A673 (cell line): ENCODE results near the gene COL19A1.

Source experiments
- CTCF ChIP-seq: fragments of 300-800, 200-600 bp; sonication (generic); conservative IDR thresholded peaks from 2 replicates; pipeline ENCODE4 v1.5.1; 2017; ENCODE audit warnings: low read depth, mild to moderate bottlenecking, antibody characterized with exemption, low read length, moderate library complexity, mixed read lengths
- EZH2 ChIP-seq: fragments of 200-600 bp; sonication (generic); IDR thresholded peaks from 2 replicates; pipeline ENCODE4 v1.6.1; 2017; ENCODE audit warnings: borderline replicate concordance, low read depth, mild to moderate bottlenecking, mixed read lengths, antibody characterized with exemption, low read length; ENCODE audit not compliant: poor library complexity, severe bottlenecking

- TF ChIP-seq CTCF (peak; percentile 75), EZH2 (no peak)
Observed at GRCh38 chr6:70221025-70221714, 354.8 kb downstream of the COL19A1 start.
